ENCODE results near the gene BPI.

The BPI gene

GRCh38 chr20:38286586-38287531 lies 17.1 kb upstream of the BPI start:
- H3K27ac ChIP-seq, result peak overlapping the region; percentile 100
- H3K4me3 ChIP-seq (ENCODE audit: low read depth, low read length), result no peak overlapping the region
- TF ChIP-seq CTCF (IDR thresholded peaks at IDR 0.05; ENCODE audit: low read depth, low read length, missing control alignments), result no peak
- no peaks in the 10 kb centered on the region for H3K27me3 ChIP-seq (replicated peaks)
- DNase-seq, result peak; percentile 96
- H3K36me3 ChIP-seq (replicated peaks), result no peaks in the 10 kb centered on the region
- in situ Hi-C loops (cut with HindIII; ENCODE audit: low pct_ligation_motif_present, low sequenced_read_pairs), result no loop called here

GRCh38 chr20:38290829-38291814 lies 12.8 kb upstream of the BPI start:
- peak; percentile 91 for TF ChIP-seq CTCF (IDR thresholded peaks at IDR 0.05; ENCODE audit: low read depth, low read length, missing control alignments)
- no peaks in the 10 kb centered on the region for H3K36me3 ChIP-seq (replicated peaks)
- in situ Hi-C loops (cut with HindIII; ENCODE audit: low pct_ligation_motif_present, low sequenced_read_pairs), result no loop called here
- peak; percentile 100 for DNase-seq
- no peaks in the 10 kb centered on the region for H3K27me3 ChIP-seq (replicated peaks)
- H3K4me3 ChIP-seq (ENCODE audit: low read depth, low read length), result no peak overlapping the region
- peak overlapping the region; percentile 91 for H3K27ac ChIP-seq

- H3K27ac ChIP-seq, result peak overlapping the region; percentile 91
- in situ Hi-C loops (cut with HindIII; ENCODE audit: low pct_ligation_motif_present, low sequenced_read_pairs), result no loop called here
Measured at GRCh38 chr20:38291966-38292365, 12.0 kb upstream of the BPI start.

GRCh38 chr20:38293491-38294065 lies 10.4 kb upstream of the BPI start:
- H3K4me3 ChIP-seq (ENCODE audit: low read depth, low read length), result no peak overlapping the region
- no peak for DNase-seq

More at GRCh38 chr20:38291966-38292365, 12.0 kb upstream of the BPI start:
- Histone ChIP-seq H3K4me3 (ENCODE audit: low read depth, low read length) (no peak overlapping the region), H3K36me3 (replicated peaks) (no peaks in the 10 kb centered on the region), H3K27me3 (replicated peaks) (no peaks in the 10 kb centered on the region)
- TF ChIP-seq CTCF (IDR thresholded peaks at IDR 0.05; ENCODE audit: low read depth, low read length, missing control alignments), result no peak
- no peak for DNase-seq

More at GRCh38 chr20:38293491-38294065, 10.4 kb upstream of the BPI start:
- TF ChIP-seq CTCF (IDR thresholded peaks at IDR 0.05; ENCODE audit: low read depth, low read length, missing control alignments), result no peak
- Histone ChIP-seq H3K36me3 (replicated peaks) (no peaks in the 10 kb centered on the region), H3K27ac (no peak overlapping the region), H3K27me3 (replicated peaks) (no peaks in the 10 kb centered on the region)
- in situ Hi-C loops (cut with HindIII; ENCODE audit: low pct_ligation_motif_present, low sequenced_read_pairs), result no loop called here

Measured in brain microvascular endothelial cell (primary cell).